ENCODE measurements around the gene OTOGL. TPM values are rescaled to one million over a fixed set of nuclear protein-coding genes. Genes with fewer than 3 reads are reported as not detected.
"Not testable (repeated sequence)": the region's sequence is repeated elsewhere in the genome, so short reads cannot be mapped to it uniquely, and the experiment has no call there.

The OTOGL gene
- total RNA-seq, 4 donors from 2014 or later, result 0.19 to 0.63 (median 0.37) TPM

DNA sequence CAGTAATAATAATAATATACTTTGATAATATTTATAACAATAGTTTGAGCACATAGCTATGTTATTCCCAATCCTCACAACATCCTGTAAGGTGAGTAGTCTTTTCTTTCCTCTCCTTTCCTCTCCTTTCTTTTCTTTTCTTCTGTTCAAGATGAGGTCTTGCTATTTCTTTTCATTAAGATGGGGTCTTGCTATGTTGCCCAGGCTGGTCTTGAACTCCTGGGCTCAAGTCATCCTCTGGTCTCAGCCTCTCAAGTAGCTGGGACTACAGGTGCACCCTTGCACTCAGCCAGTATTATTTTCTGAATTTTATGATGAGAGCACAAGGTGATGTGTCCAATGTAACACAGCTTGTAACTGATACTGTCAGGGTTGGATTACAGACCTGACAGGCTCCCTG lies 134.6 kb downstream of the OTOGL start:
- DNase-seq (ENCODE audit: low spot score), result no peak
- TF ChIP-seq, protein P1, sequence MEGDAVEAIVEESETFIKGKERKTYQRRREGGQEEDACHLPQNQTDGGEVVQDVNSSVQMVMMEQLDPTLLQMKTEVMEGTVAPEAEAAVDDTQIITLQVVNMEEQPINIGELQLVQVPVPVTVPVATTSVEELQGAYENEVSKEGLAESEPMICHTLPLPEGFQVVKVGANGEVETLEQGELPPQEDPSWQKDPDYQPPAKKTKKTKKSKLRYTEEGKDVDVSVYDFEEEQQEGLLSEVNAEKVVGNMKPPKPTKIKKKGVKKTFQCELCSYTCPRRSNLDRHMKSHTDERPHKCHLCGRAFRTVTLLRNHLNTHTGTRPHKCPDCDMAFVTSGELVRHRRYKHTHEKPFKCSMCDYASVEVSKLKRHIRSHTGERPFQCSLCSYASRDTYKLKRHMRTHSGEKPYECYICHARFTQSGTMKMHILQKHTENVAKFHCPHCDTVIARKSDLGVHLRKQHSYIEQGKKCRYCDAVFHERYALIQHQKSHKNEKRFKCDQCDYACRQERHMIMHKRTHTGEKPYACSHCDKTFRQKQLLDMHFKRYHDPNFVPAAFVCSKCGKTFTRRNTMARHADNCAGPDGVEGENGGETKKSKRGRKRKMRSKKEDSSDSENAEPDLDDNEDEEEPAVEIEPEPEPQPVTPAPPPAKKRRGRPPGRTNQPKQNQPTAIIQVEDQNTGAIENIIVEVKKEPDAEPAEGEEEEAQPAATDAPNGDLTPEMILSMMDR (IDR thresholded peaks at IDR 0.05), result no peak
- ATAC-seq (ENCODE audit: low FRiP score), result no peak

DNA sequence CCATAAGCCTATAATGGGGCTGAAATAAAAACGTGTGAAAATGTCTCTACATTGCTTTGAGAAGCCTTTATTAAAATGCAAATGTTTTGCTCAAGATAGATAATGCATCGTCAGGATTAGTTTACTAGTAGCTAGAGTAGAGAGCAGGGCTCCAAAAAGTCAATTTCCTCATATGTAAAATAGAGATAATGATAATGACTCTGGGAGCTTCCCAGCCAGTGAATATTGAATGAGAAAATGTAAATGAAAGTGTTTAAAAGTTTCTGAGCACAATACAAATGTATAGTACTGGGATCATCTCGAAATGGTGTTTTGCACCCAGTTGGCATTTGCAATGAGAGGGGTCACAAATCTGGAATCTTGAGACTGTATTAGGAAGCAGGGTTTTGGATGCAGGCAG lies 135.3 kb downstream of the OTOGL start:
- DNase-seq (ENCODE audit: low spot score), result no peak
- no peak for ATAC-seq (ENCODE audit: low FRiP score)
- TF ChIP-seq, protein P1 (IDR thresholded peaks at IDR 0.05), result no peak

DNA sequence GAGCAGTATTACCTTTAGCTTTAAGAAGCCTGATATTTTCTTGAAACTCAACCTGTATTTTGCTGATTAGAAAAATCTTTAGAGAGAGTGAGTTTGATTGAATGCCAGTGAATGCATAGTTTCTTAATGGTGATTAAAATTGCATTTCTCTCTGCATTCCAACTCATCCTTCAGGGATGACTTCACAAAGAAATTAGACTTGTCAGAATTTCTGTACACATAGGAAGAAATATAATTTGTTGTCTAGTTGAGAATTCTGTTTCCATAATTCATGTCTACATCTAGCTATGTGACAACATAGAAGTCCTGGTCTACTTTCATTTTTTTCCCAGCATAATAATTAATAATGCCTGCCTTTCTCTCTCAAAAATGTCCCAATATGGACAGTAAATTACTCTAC lies 136.6 kb downstream of the OTOGL start:
- no peak for DNase-seq (ENCODE audit: low spot score)
- TF ChIP-seq, protein P1 (IDR thresholded peaks at IDR 0.05), result no peak
- no peak for ATAC-seq (ENCODE audit: low FRiP score)

DNA sequence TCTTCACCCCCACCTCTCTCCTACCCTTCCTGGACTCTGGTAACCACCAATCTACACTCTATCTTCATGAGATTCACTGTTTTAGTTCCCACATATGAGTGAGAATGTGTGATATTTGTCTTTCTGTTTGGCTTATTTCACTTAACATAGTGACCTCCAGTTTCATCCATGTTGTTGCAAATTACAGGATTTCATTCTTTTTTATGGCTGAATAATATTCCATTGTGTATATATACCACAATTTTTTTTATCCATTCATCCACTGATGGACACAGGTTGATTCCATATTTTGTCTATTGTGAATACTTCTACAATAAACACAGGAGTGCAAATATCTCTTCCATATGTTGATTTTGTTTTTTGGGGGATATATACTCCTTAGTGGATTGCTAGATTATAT lies 140.5 kb downstream of the OTOGL start:
- DNase-seq (ENCODE audit: low spot score) (no peak), ATAC-seq (ENCODE audit: low FRiP score) (no peak)
- TF ChIP-seq, protein P1 (IDR thresholded peaks at IDR 0.05), result no peak

DNA sequence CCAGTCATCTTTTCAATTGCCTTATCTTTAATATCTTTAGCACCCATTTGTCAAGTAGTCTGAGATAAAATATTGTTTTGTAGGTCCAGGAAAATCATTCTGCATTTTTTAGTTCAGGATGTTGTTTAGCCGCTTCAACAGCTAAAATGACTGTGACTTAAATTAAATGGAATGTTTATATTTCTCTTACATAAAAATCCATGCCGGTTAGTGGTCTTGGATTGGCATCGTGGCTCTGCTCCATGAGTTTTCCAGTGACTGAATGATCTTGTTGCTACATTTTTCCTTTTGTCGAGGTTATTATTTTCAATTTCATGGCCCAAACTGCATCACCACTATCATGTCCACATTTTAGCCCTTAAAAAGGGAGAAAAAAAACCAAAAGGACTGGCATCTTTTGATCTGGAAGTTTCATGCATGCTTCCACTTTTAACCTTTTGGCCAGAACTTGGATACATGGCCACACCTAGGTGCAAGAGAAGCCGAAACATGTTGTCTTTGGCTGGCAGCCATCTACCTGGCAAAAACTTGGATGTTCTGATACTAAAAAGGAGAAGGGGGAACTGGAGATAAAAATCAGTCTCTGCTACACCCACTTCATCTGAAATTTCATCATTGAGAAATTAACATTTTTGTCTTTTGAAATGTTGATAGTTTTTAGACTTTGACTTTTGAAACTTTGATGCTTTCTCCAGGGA lies 142.4 kb downstream of the OTOGL start:
- DNase-seq (ENCODE audit: low spot score) (no peak), ATAC-seq (ENCODE audit: low FRiP score) (no peak)
- TF ChIP-seq, protein P1 (IDR thresholded peaks at IDR 0.05), result no peak

DNA sequence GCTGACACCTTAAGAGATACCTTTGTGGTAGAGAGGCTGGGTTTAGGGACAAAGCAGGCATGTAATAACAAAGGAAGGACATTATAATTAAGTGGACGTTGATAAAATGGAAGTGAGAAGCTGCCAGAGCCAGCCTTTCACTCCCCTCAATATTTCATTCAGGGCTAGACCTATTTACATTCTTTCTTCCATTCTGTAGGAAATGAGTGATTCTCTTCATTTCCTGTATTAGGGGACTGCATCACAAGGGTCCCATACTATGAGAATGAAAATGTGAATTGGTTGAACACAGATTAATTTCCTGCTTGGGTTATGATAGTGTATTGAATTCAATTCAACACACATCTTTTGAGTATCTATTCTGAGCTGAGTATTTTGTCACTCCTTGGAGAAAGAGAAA lies 143.0 kb downstream of the OTOGL start:
- no peak for ATAC-seq (ENCODE audit: low FRiP score)
- TF ChIP-seq, protein P1 (IDR thresholded peaks at IDR 0.05), result no peak
- no peak for DNase-seq (ENCODE audit: low spot score)

DNA sequence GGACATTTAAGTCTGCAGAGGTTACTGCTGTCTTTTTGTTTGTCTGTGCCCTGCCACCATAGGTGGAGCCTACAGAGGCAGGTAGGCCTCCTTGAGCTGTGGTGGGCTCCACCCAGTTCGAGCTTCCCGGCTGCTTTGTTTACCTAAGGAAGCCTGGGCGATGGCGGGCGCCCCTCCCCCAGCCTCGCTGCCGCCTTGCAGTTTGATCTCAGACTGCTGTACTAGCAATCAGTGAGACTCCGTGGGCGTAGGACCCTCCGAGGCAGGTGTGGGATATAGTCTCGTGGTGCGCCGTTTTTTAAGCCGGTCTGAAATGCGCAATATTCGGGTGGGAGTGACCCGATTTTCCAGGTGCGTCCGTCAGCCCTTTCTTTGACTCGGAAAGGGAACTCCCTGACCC lies 150.2 kb downstream of the OTOGL start:
- not testable (repeated sequence) for ATAC-seq (ENCODE audit: low FRiP score)

More for the DNA sequence above, 150.2 kb downstream of the OTOGL start:
- not testable (repeated sequence) for DNase-seq (ENCODE audit: low spot score)
